Measurements from ENCODE around the gene FAM110D.

Gene FAM110D

GRCh38 chr1:26164036-26164860, 5.4 kb downstream of the FAM110D start:
- no peak for DNase-seq

GRCh38 chr1:26164861-26165842, 6.3 kb downstream of the FAM110D start:
- DNase-seq = no peak

GRCh38 chr1:26166719-26167281, 7.9 kb downstream of the FAM110D start:
- DNase-seq = no peak

GRCh38 chr1:26168410-26169197, 9.7 kb downstream of the FAM110D start, which contains the start of gene C1orf232:
Gene C1orf232 (minus strand): TSS chr1:26168963. CDS start chr1:26168499, 464 bp downstream.
- DNase-seq = no peak

- no peak for DNase-seq
These were observed 10.3 kb downstream of the FAM110D start for GRCh38 chr1:26169198-26169554.

GRCh38 chr1:26169669-26170471, 11.0 kb downstream of the FAM110D start, which contains the start of gene ZNF593:
Gene ZNF593 (plus strand): TSS chr1:26169908. CDS start chr1:26169984, 76 bp downstream.
- DNase-seq = peak; percentile 68

GRCh38 chr1:26170472-26170821, 11.6 kb downstream of the FAM110D start:
- no peak for DNase-seq

GRCh38 chr1:26171084-26172072, 12.5 kb downstream of the FAM110D start, which contains the start of gene ZNF593OS:
Gene ZNF593OS (minus strand): TSS chr1:26171832. CDS start chr1:26171661, 171 bp downstream.
- DNase-seq = no peak

- no peak for DNase-seq
These were observed 16.5 kb downstream of the FAM110D start for GRCh38 chr1:26175346-26175745.

- DNase-seq = no peak
These were observed 18.4 kb downstream of the FAM110D start, which contains the start of gene CNKSR1 for GRCh38 chr1:26177182-26177684. Gene CNKSR1 (plus strand): TSS chr1:26177491. CDS start chr1:26177548, 57 bp downstream.

- DNase-seq = no peak
These were observed 21.2 kb downstream of the FAM110D start for GRCh38 chr1:26180010-26180506.

GRCh38 chr1:26181586-26182382, 22.9 kb downstream of the FAM110D start:
- no peak for DNase-seq

- no peak for DNase-seq
These were observed 23.5 kb downstream of the FAM110D start for GRCh38 chr1:26182383-26182696.

GRCh38 chr1:26184086-26184485, 25.2 kb downstream of the FAM110D start:
- DNase-seq = no peak

GRCh38 chr1:26184883-26185282, 26.0 kb downstream of the FAM110D start:
- no peak for DNase-seq

- DNase-seq = no peak
These were observed 29.0 kb downstream of the FAM110D start for GRCh38 chr1:26187882-26188281.

- DNase-seq = no peak
These were observed 29.6 kb downstream of the FAM110D start for GRCh38 chr1:26188477-26188876.

- no peak for DNase-seq
These were observed 30.5 kb downstream of the FAM110D start for GRCh38 chr1:26189331-26189730.

GRCh38 chr1:26189751-26190275, 30.9 kb downstream of the FAM110D start:
- DNase-seq = no peak
